Measurements from ENCODE around the gene POU3F3. TPM values are rescaled to one million over a fixed set of nuclear protein-coding genes. Genes with fewer than 3 reads are reported as not detected.

Gene POU3F3
- total RNA-seq, 1 donor, result not detected

GRCh38 chr2:104846786-104847585, 6.9 kb upstream of the POU3F3 start:
- TF ChIP-seq, protein P1, sequence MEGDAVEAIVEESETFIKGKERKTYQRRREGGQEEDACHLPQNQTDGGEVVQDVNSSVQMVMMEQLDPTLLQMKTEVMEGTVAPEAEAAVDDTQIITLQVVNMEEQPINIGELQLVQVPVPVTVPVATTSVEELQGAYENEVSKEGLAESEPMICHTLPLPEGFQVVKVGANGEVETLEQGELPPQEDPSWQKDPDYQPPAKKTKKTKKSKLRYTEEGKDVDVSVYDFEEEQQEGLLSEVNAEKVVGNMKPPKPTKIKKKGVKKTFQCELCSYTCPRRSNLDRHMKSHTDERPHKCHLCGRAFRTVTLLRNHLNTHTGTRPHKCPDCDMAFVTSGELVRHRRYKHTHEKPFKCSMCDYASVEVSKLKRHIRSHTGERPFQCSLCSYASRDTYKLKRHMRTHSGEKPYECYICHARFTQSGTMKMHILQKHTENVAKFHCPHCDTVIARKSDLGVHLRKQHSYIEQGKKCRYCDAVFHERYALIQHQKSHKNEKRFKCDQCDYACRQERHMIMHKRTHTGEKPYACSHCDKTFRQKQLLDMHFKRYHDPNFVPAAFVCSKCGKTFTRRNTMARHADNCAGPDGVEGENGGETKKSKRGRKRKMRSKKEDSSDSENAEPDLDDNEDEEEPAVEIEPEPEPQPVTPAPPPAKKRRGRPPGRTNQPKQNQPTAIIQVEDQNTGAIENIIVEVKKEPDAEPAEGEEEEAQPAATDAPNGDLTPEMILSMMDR (IDR thresholded peaks at IDR 0.05; ENCODE audit: insufficient read depth, low read depth, low read length), result no peak
- DNase-seq (ENCODE audit: low read depth), result no peak
- no peak overlapping the region for H3K4me3 ChIP-seq (ENCODE audit: low read depth, low read length)

GRCh38 chr2:104847586-104848160, 6.2 kb upstream of the POU3F3 start:
- no peak overlapping the region for H3K4me3 ChIP-seq (ENCODE audit: low read depth, low read length)
- no peak for DNase-seq (ENCODE audit: low read depth)
- TF ChIP-seq, protein P1 (IDR thresholded peaks at IDR 0.05; ENCODE audit: insufficient read depth, low read depth, low read length), result no peak

- DNase-seq (ENCODE audit: low read depth), result no peak
- H3K4me3 ChIP-seq (ENCODE audit: low read depth, low read length), result no peak overlapping the region
- TF ChIP-seq, protein P1 (IDR thresholded peaks at IDR 0.05; ENCODE audit: insufficient read depth, low read depth, low read length), result no peak
Observed at GRCh38 chr2:104848526-104848925, 5.4 kb upstream of the POU3F3 start.

GRCh38 chr2:104849101-104849500, 4.8 kb upstream of the POU3F3 start:
- H3K4me3 ChIP-seq (ENCODE audit: low read depth, low read length), result no peak overlapping the region
- DNase-seq (ENCODE audit: low read depth), result no peak
- TF ChIP-seq, protein P1 (IDR thresholded peaks at IDR 0.05; ENCODE audit: insufficient read depth, low read depth, low read length), result no peak

DNA sequence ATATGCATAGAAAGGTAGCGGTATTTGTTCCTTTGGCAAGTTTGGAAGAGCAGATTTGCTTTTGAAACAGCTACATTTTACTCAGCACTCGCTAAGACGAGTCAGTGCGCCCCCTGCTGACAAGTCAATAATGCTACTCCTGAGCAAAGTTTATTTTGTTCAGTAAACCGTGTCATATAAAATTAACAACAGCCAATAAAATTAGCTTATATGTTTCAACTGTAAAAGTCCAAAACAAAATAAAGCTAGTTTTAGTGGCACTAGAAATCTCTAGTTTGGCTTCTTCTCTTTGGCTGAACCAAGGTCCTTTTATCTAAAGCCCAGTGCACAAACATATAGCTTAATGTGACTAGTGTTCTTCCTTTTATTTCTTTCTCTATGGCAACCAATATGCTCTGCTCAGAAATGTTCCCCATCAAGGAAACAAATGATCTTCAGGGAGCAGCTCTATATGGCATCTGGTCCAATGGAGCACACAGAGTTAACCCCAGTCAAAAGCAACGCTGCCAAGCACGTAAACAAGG, 4.2 kb upstream of the POU3F3 start:
- TF ChIP-seq, protein P1 (IDR thresholded peaks at IDR 0.05; ENCODE audit: insufficient read depth, low read depth, low read length), result peak; percentile 71
- DNase-seq (ENCODE audit: low read depth), result peak; percentile 52
- no peak overlapping the region for H3K4me3 ChIP-seq (ENCODE audit: low read depth, low read length)

- no peak overlapping the region for H3K4me3 ChIP-seq (ENCODE audit: low read depth, low read length)
- TF ChIP-seq, protein P1 (IDR thresholded peaks at IDR 0.05; ENCODE audit: insufficient read depth, low read depth, low read length), result no peak
- DNase-seq (ENCODE audit: low read depth), result no peak
Observed at GRCh38 chr2:104850361-104851290, 3.3 kb upstream of the POU3F3 start.
